Karpas-422 (cell line): ENCODE results near the gene PWWP2B. TPM values are rescaled to one million over a fixed set of nuclear protein-coding genes. Genes with fewer than 3 reads are reported as not detected.

Experiments used
- DNase-seq: peaks from one replicate; pipeline ENCODE4 v3.0.0-alpha.2; 2015
- H2AFZ ChIP-seq: fragments of 200-600 bp; sonication (generic); 2 replicates; pipeline ENCODE4 v1.6.1; 2014; ENCODE audit warnings: antibody characterized with exemption, low read length, mixed read lengths
- H3K27ac ChIP-seq: fragments of 200-600 bp; sonication (generic); 2 replicates; pipeline ENCODE4 v1.5.1; 2014; ENCODE audit warnings: mild to moderate bottlenecking, low read length, moderate library complexity
- H3K27me3 ChIP-seq: fragments of 200-600 bp; sonication (generic); 2 replicates; pipeline ENCODE4 v1.6.1; 2014; ENCODE audit warnings: low read length, mixed read lengths
- H3K36me3 ChIP-seq: fragments of 200-600 bp; sonication (generic); 2 replicates; pipeline ENCODE4 v1.6.1; 2014; ENCODE audit warnings: low read length, mixed read lengths; ENCODE audit not compliant: insufficient read depth
- H3K4me1 ChIP-seq: fragments of 200-600 bp; sonication (generic); 2 replicates; pipeline ENCODE4 v1.6.1; 2014; ENCODE audit warnings: mild to moderate bottlenecking, low read length, mixed read lengths
- H3K4me2 ChIP-seq: fragments of 200-600 bp; sonication (generic); 2 replicates; pipeline ENCODE4 v1.6.1; 2014; ENCODE audit warnings: low read length, low read depth, mild to moderate bottlenecking; ENCODE audit not compliant: poor library complexity, severe bottlenecking
- H3K4me3 ChIP-seq: fragments of 200-600 bp; sonication (generic); 2 replicates; pipeline ENCODE4 v1.5.1; 2014; ENCODE audit warnings: mild to moderate bottlenecking, antibody characterized with exemption, low read length, mixed read lengths
- H3K79me2 ChIP-seq: fragments of 200-600 bp; sonication (generic); 2 replicates; pipeline ENCODE4 v1.6.1; 2014; ENCODE audit warnings: mild to moderate bottlenecking, low read length, mixed read lengths
- H3K9ac ChIP-seq: fragments of 200-600 bp; sonication (generic); 2 replicates; pipeline ENCODE4 v1.6.0; 2014; ENCODE audit warnings: low read length
- H3K9me2 ChIP-seq: fragments of 200-600 bp; sonication (generic), shearing (Covaris generic); replicated peaks from 2 replicates; pipeline ENCODE4 v1.6.0; 2014; ENCODE audit warnings: mild to moderate bottlenecking, low read length, moderate library complexity; ENCODE audit not compliant: insufficient read depth
- H3K9me3 ChIP-seq: fragments of 300-700, 200-600 bp; sonication (generic); 2 replicates; pipeline ENCODE4 v1.6.1; 2014; ENCODE audit warnings: low read length, mixed read lengths
- H4K20me1 ChIP-seq: fragments of 200-600 bp; sonication (generic); 2 replicates; pipeline ENCODE4 v1.6.1; 2014; ENCODE audit warnings: mild to moderate bottlenecking, antibody characterized with exemption, low read length, low read depth; ENCODE audit not compliant: insufficient read depth
- total RNA-seq: library from RNA; depleted of rRNA; stranded (reverse); fragments of >200 nt; shearing (Covaris generic); gene quantifications from 2 replicates; pipeline ENCODE4 v1.2.3, GENCODE V29; 2014; ENCODE audit warnings: low replicate concordance

PWWP2B gene
- total RNA-seq, 1 experiment from 2014 or later, result 1.4 TPM

DNA sequence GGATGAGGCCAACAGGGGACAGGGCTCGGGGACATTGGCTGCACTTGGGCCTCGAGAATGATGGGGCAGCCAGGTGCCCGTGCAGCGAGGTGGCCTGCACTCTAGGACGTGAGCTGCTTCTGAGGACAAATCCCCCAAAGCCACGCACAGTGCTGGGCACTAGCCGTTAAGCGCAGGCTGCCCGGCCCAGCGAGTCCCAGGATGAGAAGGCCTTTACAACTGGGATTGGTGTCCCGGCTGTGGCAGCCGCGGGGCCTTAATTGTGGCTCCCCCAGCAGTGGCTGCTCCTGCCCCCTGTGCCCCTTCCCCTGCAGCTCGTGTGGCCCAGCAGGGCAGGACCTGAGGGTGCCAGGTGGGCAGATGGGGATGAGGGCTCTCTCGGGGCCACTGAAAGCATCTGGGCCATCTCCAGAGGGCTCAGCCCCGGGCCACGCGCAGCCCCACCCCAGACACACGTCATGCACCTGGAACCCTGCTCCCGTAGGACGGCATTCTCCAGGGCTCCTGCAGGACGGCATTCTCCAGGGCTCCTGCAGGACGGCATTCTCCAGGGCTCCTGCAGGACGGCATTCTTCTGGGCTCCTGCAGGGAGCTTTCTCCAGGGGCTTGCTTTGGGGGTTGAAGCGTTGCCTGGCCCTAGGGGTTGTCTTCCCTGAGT is 6.6 kb downstream of the PWWP2B start:
- no peaks in the 10 kb centered on the region for H3K9me3 ChIP-seq
- no peak overlapping the region for H2AFZ ChIP-seq
- no peaks in the 10 kb centered on the region for H3K79me2 ChIP-seq
- no peaks in the 10 kb centered on the region for H3K9me2 ChIP-seq
- H3K4me3 ChIP-seq, result no peak overlapping the region
- H3K4me1 ChIP-seq, result peaks cover 8% of the 10 kb centered on the region
- no peaks in the 10 kb centered on the region for H3K36me3 ChIP-seq
- no peak for DNase-seq
- no peaks in the 10 kb centered on the region for H3K27me3 ChIP-seq
- no peak overlapping the region for H3K4me2 ChIP-seq
- peaks cover 21% of the 10 kb centered on the region; the same call in 1 of the 2 replicates for H4K20me1 ChIP-seq
- H3K9ac ChIP-seq, result no peak overlapping the region
- no peak overlapping the region for H3K27ac ChIP-seq

DNA sequence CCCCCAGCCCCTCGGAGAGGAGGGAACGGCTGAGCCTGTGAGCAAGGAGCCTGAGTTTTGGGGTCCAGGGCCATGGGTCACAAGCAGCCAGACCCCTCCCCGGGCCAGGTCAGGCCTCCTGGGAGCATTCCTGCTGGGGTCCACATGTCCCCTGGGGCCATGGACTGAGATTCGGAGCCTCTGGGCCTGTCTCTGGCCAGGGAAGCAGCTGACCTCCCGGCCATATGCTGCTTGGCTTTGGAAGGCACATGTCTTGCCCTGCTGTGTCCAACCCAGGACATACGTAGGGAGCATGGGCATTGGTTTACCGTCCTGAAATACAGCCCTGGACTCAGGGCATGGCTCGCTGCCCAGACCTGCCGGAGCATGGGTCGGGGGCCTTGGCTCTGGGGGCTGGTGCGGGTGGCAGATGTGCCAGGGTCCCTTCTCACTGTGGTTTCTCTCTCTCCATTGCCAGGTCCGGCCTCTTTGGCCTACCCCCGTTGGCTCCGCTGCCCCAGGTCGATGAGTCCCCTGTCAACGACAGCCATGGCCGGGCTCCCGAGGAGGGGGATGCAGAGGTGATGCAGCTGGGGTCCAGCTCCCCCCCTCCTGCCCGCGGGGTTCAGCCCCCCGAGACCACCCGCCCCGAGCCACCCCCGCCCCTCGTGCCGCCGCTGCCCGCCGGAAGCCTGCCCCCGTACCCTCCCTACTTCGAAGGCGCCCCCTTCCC is 7.3 kb downstream of the PWWP2B start:
- H3K9me2 ChIP-seq, result no peaks in the 10 kb centered on the region

DNA sequence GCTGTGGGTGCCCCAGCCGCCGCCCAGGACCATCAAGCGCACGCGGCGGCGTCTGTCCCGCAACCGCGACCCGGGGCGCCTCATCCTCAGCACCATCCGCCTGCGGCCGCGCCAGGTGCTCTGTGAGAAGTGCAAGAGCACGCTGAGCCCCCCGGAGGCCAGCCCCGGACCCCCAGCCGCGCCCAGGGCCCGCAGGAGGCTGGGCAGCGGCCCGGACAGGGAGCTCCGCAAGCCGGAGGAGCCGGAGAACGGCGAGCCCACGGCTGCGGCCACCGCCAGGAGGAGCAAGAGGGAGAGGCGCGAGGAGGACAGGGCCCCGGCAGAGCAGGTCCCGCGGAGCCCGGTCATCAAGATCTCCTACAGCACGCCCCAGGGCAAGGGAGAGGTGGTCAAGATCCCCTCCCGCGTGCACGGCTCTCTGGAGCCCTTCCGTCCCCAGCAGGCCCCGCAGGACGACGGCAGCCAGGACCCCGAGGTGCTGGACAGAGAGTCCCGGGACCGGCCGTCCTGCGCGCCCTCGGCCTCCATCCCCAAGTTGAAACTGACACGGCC is 8.0 kb downstream of the PWWP2B start:
- no peak overlapping the region for H2AFZ ChIP-seq
- no peak overlapping the region for H3K4me2 ChIP-seq
- H3K4me3 ChIP-seq, result no peak overlapping the region
- no peak overlapping the region for H3K9ac ChIP-seq
- no peaks in the 10 kb centered on the region for H3K36me3 ChIP-seq
- H4K20me1 ChIP-seq, result peaks cover 15% of the 10 kb centered on the region; the same call in 1 of the 2 replicates
- H3K9me2 ChIP-seq, result no peaks in the 10 kb centered on the region
- H3K79me2 ChIP-seq, result no peaks in the 10 kb centered on the region
- H3K27me3 ChIP-seq, result no peaks in the 10 kb centered on the region
- no peak overlapping the region for H3K27ac ChIP-seq
- DNase-seq, result no peak
- no peaks in the 10 kb centered on the region for H3K4me1 ChIP-seq
- no peaks in the 10 kb centered on the region for H3K9me3 ChIP-seq

More for the DNA sequence above, 7.3 kb downstream of the PWWP2B start:
- H4K20me1 ChIP-seq, result peaks cover 21% of the 10 kb centered on the region; the same call in 1 of the 2 replicates
- no peaks in the 10 kb centered on the region for H3K79me2 ChIP-seq
- no peak overlapping the region for H3K4me3 ChIP-seq
- H3K4me1 ChIP-seq, result peaks cover 2% of the 10 kb centered on the region
- H3K27me3 ChIP-seq, result no peaks in the 10 kb centered on the region
- no peak for DNase-seq
- no peak overlapping the region for H3K27ac ChIP-seq
- no peaks in the 10 kb centered on the region for H3K36me3 ChIP-seq
- no peak overlapping the region for H2AFZ ChIP-seq
- H3K9me3 ChIP-seq, result no peaks in the 10 kb centered on the region
- no peak overlapping the region for H3K9ac ChIP-seq
- H3K4me2 ChIP-seq, result no peak overlapping the region

DNA sequence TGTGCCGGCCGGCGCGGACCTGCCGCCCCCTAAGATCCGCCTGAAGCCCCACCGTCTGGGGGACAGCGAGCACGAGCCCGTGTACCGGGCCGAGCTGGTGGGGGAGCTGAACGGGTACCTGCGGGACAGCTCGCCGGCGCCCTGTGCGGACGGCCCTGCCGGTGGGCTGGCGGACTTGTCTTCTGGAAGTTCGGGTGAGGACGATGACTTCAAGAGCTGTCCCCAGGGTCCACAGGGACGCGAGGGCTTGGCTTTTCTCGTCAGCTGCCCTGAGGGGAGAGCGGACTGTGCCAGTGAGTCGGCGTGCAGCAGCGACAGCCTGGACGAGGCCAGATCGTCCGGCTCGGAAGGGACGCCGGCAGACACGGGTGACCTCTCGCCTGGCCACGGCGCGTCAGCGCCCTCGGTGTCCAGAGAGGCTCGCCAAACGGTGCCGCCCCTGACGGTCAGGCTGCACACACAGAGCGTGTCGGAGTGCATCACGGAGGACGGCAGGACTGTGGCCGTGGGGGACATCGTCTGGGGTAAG is 8.5 kb downstream of the PWWP2B start:
- no peaks in the 10 kb centered on the region for H3K36me3 ChIP-seq
- no peak overlapping the region for H3K4me3 ChIP-seq
- H3K9me3 ChIP-seq, result no peaks in the 10 kb centered on the region
- peaks cover 13% of the 10 kb centered on the region; the same call in 1 of the 2 replicates for H4K20me1 ChIP-seq
- no peaks in the 10 kb centered on the region for H3K9me2 ChIP-seq
- no peaks in the 10 kb centered on the region for H3K4me1 ChIP-seq
- no peak overlapping the region for H3K9ac ChIP-seq
- no peak overlapping the region for H3K4me2 ChIP-seq
- H3K79me2 ChIP-seq, result no peaks in the 10 kb centered on the region
- no peak overlapping the region for H2AFZ ChIP-seq
- H3K27ac ChIP-seq, result no peak overlapping the region
- H3K27me3 ChIP-seq, result no peaks in the 10 kb centered on the region
- DNase-seq, result no peak

DNA sequence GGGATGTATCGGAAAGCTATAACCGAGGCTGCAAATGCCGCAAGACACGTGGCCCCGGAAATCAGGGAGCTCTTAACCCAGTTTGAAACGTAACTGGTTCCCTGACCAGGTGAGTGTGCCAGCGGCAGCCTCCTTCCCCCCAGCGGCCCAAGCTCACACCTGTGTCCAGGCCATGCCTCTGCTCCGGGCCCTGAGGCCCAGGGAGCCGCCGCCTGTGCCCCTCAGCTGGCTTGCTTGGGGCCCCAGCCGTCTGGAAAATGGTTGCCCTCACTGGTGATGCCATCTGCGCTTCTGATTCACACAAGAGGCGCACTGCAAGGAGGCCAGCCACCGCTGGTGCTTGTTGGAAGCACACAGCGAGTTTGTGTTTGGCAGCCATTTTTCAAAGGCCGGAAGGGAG is 9.2 kb downstream of the PWWP2B start:
- Histone ChIP-seq H3K79me2 (no peaks in the 10 kb centered on the region), H3K27me3 (no peaks in the 10 kb centered on the region), H3K4me2 (no peak overlapping the region), H3K4me3 (no peak overlapping the region), H3K9me3 (no peaks in the 10 kb centered on the region), H3K4me1 (no peaks in the 10 kb centered on the region), H3K9ac (no peak overlapping the region), H2AFZ (no peak overlapping the region), H3K9me2 (no peaks in the 10 kb centered on the region), H3K27ac (no peak overlapping the region), H3K36me3 (no peaks in the 10 kb centered on the region), H4K20me1 (peaks cover 13% of the 10 kb centered on the region; the same call in 1 of the 2 replicates)
- no peak for DNase-seq

DNA sequence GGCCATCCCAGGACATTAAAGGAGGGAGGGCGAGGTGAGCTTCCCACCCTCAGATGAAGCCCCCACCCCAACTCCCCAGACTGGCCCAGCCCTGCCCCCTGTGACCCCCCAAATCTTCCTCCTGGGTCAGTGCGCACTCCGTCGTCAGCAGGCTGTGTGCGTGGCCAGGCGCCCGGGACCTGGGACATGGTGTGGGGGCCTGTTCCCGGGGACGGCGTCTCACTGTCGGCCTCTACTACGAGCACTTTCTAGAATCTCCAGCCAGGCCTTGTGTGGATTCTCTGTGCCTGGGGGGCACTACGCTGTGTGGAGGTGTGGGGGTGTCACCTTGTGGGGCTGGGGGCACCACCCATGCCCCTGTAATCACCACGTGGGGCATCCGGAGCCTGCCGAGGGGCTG is 9.8 kb downstream of the PWWP2B start:
- Histone ChIP-seq H3K4me1 (no peaks in the 10 kb centered on the region), H3K9ac (no peak overlapping the region), H3K4me3 (no peak overlapping the region), H3K27me3 (no peaks in the 10 kb centered on the region), H3K36me3 (no peaks in the 10 kb centered on the region), H2AFZ (no peak overlapping the region), H3K9me2 (no peaks in the 10 kb centered on the region), H3K79me2 (no peaks in the 10 kb centered on the region), H3K27ac (no peak overlapping the region), H4K20me1 (peaks cover 13% of the 10 kb centered on the region; the same call in 1 of the 2 replicates), H3K9me3 (no peaks in the 10 kb centered on the region), H3K4me2 (no peak overlapping the region)
- no peak for DNase-seq

DNA sequence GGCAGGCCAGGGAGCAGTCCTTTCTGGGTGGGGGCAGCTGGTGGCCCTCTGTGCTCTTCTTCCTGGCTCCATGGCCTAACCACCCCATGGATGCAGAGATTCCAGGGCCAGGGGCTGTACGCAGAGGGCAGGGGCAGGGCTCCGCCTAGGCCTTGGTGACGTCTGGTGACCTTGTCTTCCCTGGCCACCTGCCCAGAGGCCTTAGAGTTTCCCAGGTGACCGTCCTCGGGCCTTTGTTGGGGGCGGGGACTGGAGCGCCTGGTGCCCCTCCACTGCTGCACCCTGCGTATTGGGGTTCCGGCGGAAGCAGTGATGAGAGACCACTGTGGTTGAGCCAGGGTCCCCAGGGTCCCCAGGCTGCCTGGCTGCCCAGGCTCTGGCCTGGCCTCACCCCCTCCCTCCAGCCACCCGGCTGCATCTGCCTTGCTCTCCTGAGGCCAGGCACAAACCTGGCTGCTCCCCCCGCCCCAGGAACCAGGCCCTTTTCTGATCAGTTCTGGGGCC is 10.3 kb downstream of the PWWP2B start:
- Histone ChIP-seq H3K4me1 (no peaks in the 10 kb centered on the region), H3K9me2 (no peaks in the 10 kb centered on the region), H3K27ac (no peak overlapping the region), H4K20me1 (peaks cover 13% of the 10 kb centered on the region; the same call in 1 of the 2 replicates), H2AFZ (no peak overlapping the region), H3K79me2 (no peaks in the 10 kb centered on the region), H3K36me3 (no peaks in the 10 kb centered on the region), H3K9ac (no peak overlapping the region), H3K4me3 (no peak overlapping the region), H3K9me3 (no peaks in the 10 kb centered on the region), H3K4me2 (no peak overlapping the region), H3K27me3 (no peaks in the 10 kb centered on the region)
- DNase-seq, result no peak

DNA sequence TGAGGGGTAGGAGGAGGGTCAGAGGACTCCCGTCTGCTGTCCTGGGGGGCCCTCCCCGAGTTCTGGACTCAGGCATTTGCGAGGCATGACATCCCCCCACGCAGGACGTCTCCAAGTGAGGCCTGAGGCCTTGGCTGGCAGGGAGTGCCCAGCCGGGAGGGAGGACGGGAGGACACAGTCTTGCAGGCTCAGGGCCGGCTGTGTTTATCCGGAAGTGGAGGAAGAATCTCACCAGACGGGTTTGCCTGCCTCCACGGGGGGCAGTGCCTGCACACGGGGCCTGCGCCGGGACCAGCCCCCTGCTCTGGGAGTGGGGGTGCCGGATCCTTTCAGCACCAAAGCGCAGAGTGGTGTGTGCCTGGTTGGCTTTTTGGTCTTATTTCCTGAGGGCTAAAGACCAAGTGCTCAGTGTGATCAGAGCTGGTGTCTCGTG is 10.9 kb downstream of the PWWP2B start:
- Histone ChIP-seq H3K79me2 (no peaks in the 10 kb centered on the region), H3K27ac (no peak overlapping the region), H3K4me3 (no peak overlapping the region), H3K4me2 (no peak overlapping the region), H3K9me3 (no peaks in the 10 kb centered on the region), H3K36me3 (no peaks in the 10 kb centered on the region), H2AFZ (no peak overlapping the region), H3K9ac (no peak overlapping the region), H3K9me2 (no peaks in the 10 kb centered on the region), H3K4me1 (no peaks in the 10 kb centered on the region), H4K20me1 (peaks cover 7% of the 10 kb centered on the region; the same call in 1 of the 2 replicates), H3K27me3 (no peaks in the 10 kb centered on the region)
- DNase-seq, result no peak
